NCI-H748 (cell line): ENCODE data around the gene GMCL1.
"Not testable (repeated sequence)": the region's sequence is repeated elsewhere in the genome, so short reads cannot be mapped to it uniquely, and the experiment has no call there.

Experiments
- DNase-seq: peaks from one replicate; lab custom pipeline; 2025; ENCODE audit not compliant: unreplicated experiment; lab: John Stamatoyannopoulos, UW

GMCL1 gene

GRCh38 chr2:69807821-69808540 lies 21.5 kb upstream of the GMCL1 start:
- peak; percentile 32 for DNase-seq

GRCh38 chr2:69810550-69810949 lies 18.9 kb upstream of the GMCL1 start:
- no peak for DNase-seq

GRCh38 chr2:69811018-69811417 lies 18.4 kb upstream of the GMCL1 start:
- no peak for DNase-seq

- peak; percentile 34 for DNase-seq
Observed at GRCh38 chr2:69811591-69811990, 17.9 kb upstream of the GMCL1 start.

GRCh38 chr2:69815717-69816116 lies 13.7 kb upstream of the GMCL1 start:
- no peak for DNase-seq

GRCh38 chr2:69816923-69817542 lies 12.4 kb upstream of the GMCL1 start:
- peak; percentile 75 for DNase-seq

- DNase-seq: no peak
Observed at GRCh38 chr2:69817729-69818501, 11.5 kb upstream of the GMCL1 start.

- no peak for DNase-seq
Observed at GRCh38 chr2:69827796-69828540, 1.5 kb upstream of the GMCL1 start.

- no peak for DNase-seq
Observed at GRCh38 chr2:69828938-69829255, 563 bp upstream of the GMCL1 start.

- DNase-seq: peak; percentile 49
Observed at GRCh38 chr2:69830045-69830905, 815 bp downstream of the GMCL1 start.

- DNase-seq: not testable (repeated sequence)
Observed at GRCh38 chr2:69830906-69831241, 1.4 kb downstream of the GMCL1 start.

- DNase-seq: no peak
Observed at GRCh38 chr2:69831354-69831905, 2.0 kb downstream of the GMCL1 start.

GRCh38 chr2:69833752-69834151 lies 4.3 kb downstream of the GMCL1 start:
- no peak for DNase-seq

GRCh38 chr2:69835666-69836065 lies 6.2 kb downstream of the GMCL1 start:
- DNase-seq: no peak

- DNase-seq: no peak
Observed at GRCh38 chr2:69836316-69836715, 6.9 kb downstream of the GMCL1 start.

GRCh38 chr2:69837533-69837932 lies 8.1 kb downstream of the GMCL1 start:
- DNase-seq: no peak

- no peak for DNase-seq
Observed at GRCh38 chr2:69843993-69844392, 14.5 kb downstream of the GMCL1 start.

GRCh38 chr2:69844560-69844959 lies 15.1 kb downstream of the GMCL1 start:
- DNase-seq: no peak

GRCh38 chr2:69846182-69847067 lies 17.0 kb downstream of the GMCL1 start:
- DNase-seq: no peak
